ENCODE data around the gene OLA1.

Gene OLA1

GRCh38 chr2:174245065-174245464, 3.3 kb downstream of the OLA1 start:
- Histone ChIP-seq H2AFZ (ENCODE audit: low read length) (no peak overlapping the region), H3K9me3 (replicated peaks; ENCODE audit: insufficient read depth, low read length) (no peaks in the 10 kb centered on the region), H3K27ac (ENCODE audit: low read length) (no peak overlapping the region), H3K27me3 (replicated peaks; ENCODE audit: insufficient read depth, low read length) (no peaks in the 10 kb centered on the region), H3F3A (ENCODE audit: insufficient read depth, low read length) (no peaks in the 10 kb centered on the region; the same call in 1 of the 2 replicates), H3K79me2 (ENCODE audit: low read length) (peaks cover 80% of the 10 kb centered on the region), H3K4me1 (ENCODE audit: low read length) (no peaks in the 10 kb centered on the region), H3K36me3 (replicated peaks; ENCODE audit: insufficient read depth, low read length) (peaks cover 8% of the 10 kb centered on the region; the same call in 1 of the 2 replicates), H4K20me1 (ENCODE audit: insufficient read depth, low read length) (no peaks in the 10 kb centered on the region), H3K4me3 (ENCODE audit: low read length) (no peak overlapping the region), H3K4me2 (ENCODE audit: low read depth, low read length) (no peak overlapping the region), H3K9me2 (replicated peaks; ENCODE audit: insufficient read depth, low read length) (no peaks in the 10 kb centered on the region), H3K9ac (ENCODE audit: low read length) (no peak overlapping the region)
- TF ChIP-seq CTCF (IDR thresholded peaks at IDR 0.05; ENCODE audit: low read length) (no peak), EZH2phosphoT487 (IDR thresholded peaks at IDR 0.05; ENCODE audit: low read length) (no peak), EZH2 (optimal IDR thresholded peaks at IDR 0.05; ENCODE audit: low read depth, low read length) (no peak)
- no peak for DNase-seq

GRCh38 chr2:174243812-174244211, 4.5 kb downstream of the OLA1 start:
- Histone ChIP-seq H3K9me2 (replicated peaks; ENCODE audit: insufficient read depth, low read length) (no peaks in the 10 kb centered on the region), H3K4me3 (ENCODE audit: low read length) (no peak overlapping the region), H3K4me2 (ENCODE audit: low read depth, low read length) (no peak overlapping the region), H3K36me3 (replicated peaks; ENCODE audit: insufficient read depth, low read length) (peaks cover 8% of the 10 kb centered on the region; the same call in 1 of the 2 replicates), H3K27ac (ENCODE audit: low read length) (no peak overlapping the region), H2AFZ (ENCODE audit: low read length) (no peak overlapping the region), H3K4me1 (ENCODE audit: low read length) (no peaks in the 10 kb centered on the region), H4K20me1 (ENCODE audit: insufficient read depth, low read length) (no peaks in the 10 kb centered on the region), H3K9ac (ENCODE audit: low read length) (no peak overlapping the region), H3K27me3 (replicated peaks; ENCODE audit: insufficient read depth, low read length) (no peaks in the 10 kb centered on the region), H3F3A (ENCODE audit: insufficient read depth, low read length) (no peaks in the 10 kb centered on the region; the same call in 1 of the 2 replicates), H3K9me3 (replicated peaks; ENCODE audit: insufficient read depth, low read length) (no peaks in the 10 kb centered on the region), H3K79me2 (ENCODE audit: low read length) (peaks cover 93% of the 10 kb centered on the region)
- TF ChIP-seq EZH2 (optimal IDR thresholded peaks at IDR 0.05; ENCODE audit: low read depth, low read length) (no peak), EZH2phosphoT487 (IDR thresholded peaks at IDR 0.05; ENCODE audit: low read length) (no peak), CTCF (IDR thresholded peaks at IDR 0.05; ENCODE audit: low read length) (no peak)
- no peak for DNase-seq

GRCh38 chr2:174240097-174240496, 8.2 kb downstream of the OLA1 start:
- H3K36me3 ChIP-seq (replicated peaks; ENCODE audit: insufficient read depth, low read length): peaks cover 7% of the 10 kb centered on the region; the same call in 1 of the 2 replicates
- TF ChIP-seq EZH2phosphoT487 (IDR thresholded peaks at IDR 0.05; ENCODE audit: low read length): no peak
- no peak for TF ChIP-seq CTCF (IDR thresholded peaks at IDR 0.05; ENCODE audit: low read length)
- TF ChIP-seq EZH2 (optimal IDR thresholded peaks at IDR 0.05; ENCODE audit: low read depth, low read length): no peak
- no peak overlapping the region for H3K27ac ChIP-seq (ENCODE audit: low read length)
- no peaks in the 10 kb centered on the region for H3K9me3 ChIP-seq (replicated peaks; ENCODE audit: insufficient read depth, low read length)
- peaks cover 97% of the 10 kb centered on the region for H3K79me2 ChIP-seq (ENCODE audit: low read length)
- H3K4me2 ChIP-seq (ENCODE audit: low read depth, low read length): no peak overlapping the region
- DNase-seq: no peak
- H3F3A ChIP-seq (ENCODE audit: insufficient read depth, low read length): no peaks in the 10 kb centered on the region; the same call in 1 of the 2 replicates
- peaks cover 3% of the 10 kb centered on the region; the same call in 1 of the 2 replicates for H4K20me1 ChIP-seq (ENCODE audit: insufficient read depth, low read length)
- H3K27me3 ChIP-seq (replicated peaks; ENCODE audit: insufficient read depth, low read length): no peaks in the 10 kb centered on the region
- H3K4me1 ChIP-seq (ENCODE audit: low read length): no peaks in the 10 kb centered on the region
- no peaks in the 10 kb centered on the region for H3K9me2 ChIP-seq (replicated peaks; ENCODE audit: insufficient read depth, low read length)
- no peak overlapping the region for H3K4me3 ChIP-seq (ENCODE audit: low read length)
- H2AFZ ChIP-seq (ENCODE audit: low read length): no peak overlapping the region
- no peak overlapping the region for H3K9ac ChIP-seq (ENCODE audit: low read length)
